Loucy (cell line): ENCODE results near the gene EGLN1.

Source experiments
- H2AFZ ChIP-seq: fragments of 200-600 bp; sonication (generic); 2 replicates; pipeline ENCODE4 v1.6.0; 2016; ENCODE audit warnings: antibody characterized with exemption, mild to moderate bottlenecking, low read length, moderate library complexity
- H3F3A ChIP-seq: fragments of 200-600 bp; 2 replicates; pipeline ENCODE4 v1.6.0; 2016; ENCODE audit warnings: antibody characterized with exemption, low read depth, mild to moderate bottlenecking
- H3K27me3 ChIP-seq: fragments of 200-600 bp; sonication (generic); 2 replicates; pipeline ENCODE4 v1.6.1; 2014; ENCODE audit warnings: low read length, mild to moderate bottlenecking; ENCODE audit not compliant: insufficient read depth, poor library complexity, severe bottlenecking
- H3K36me3 ChIP-seq: fragments of 200-600 bp; sonication (generic); 2 replicates; pipeline ENCODE4 v1.6.1; 2016; ENCODE audit warnings: low read length; ENCODE audit not compliant: insufficient read depth
- H3K4me1 ChIP-seq: fragments of 200-600 bp; sonication (generic); 2 replicates; pipeline ENCODE4 v1.5.1; 2014; ENCODE audit warnings: low read length, mild to moderate bottlenecking; ENCODE audit not compliant: insufficient read depth, poor library complexity, severe bottlenecking
- H3K4me2 ChIP-seq: fragments of 200-600 bp; sonication (generic); 2 replicates; pipeline ENCODE4 v1.6.0; 2014; ENCODE audit warnings: antibody characterized with exemption, low read length, low read depth, mild to moderate bottlenecking; ENCODE audit not compliant: poor library complexity, severe bottlenecking
- H3K4me3 ChIP-seq: fragments of 200-600 bp; sonication (generic); 2 replicates; pipeline ENCODE4 v1.5.1; 2014; ENCODE audit warnings: low read length, mild to moderate bottlenecking, mixed read lengths; ENCODE audit not compliant: poor library complexity, severe bottlenecking
- H3K79me2 ChIP-seq: fragments of 200-600 bp; sonication (generic); 2 replicates; pipeline ENCODE4 v1.6.1; 2014; ENCODE audit warnings: low read length; ENCODE audit not compliant: insufficient read depth
- H3K9ac ChIP-seq: fragments of 200-600 bp; sonication (generic); 2 replicates; pipeline ENCODE4 v1.6.0; 2014; ENCODE audit warnings: mild to moderate bottlenecking, low read depth, low read length, moderate library complexity; ENCODE audit not compliant: poor library complexity, severe bottlenecking
- H3K9me2 ChIP-seq: fragments of 200-600 bp; sonication (generic); replicated peaks from 2 replicates; pipeline ENCODE4 v1.6.1; 2016; ENCODE audit warnings: low read depth, low read length, mixed read lengths
- H3K9me3 ChIP-seq: fragments of 200-600 bp; sonication (generic); 2 replicates; pipeline ENCODE4 v1.6.1; 2014; ENCODE audit warnings: mild to moderate bottlenecking, antibody characterized with exemption, low read length, low read depth; ENCODE audit not compliant: insufficient read depth
- H4K20me1 ChIP-seq: fragments of 200-600 bp; sonication (generic); 2 replicates; pipeline ENCODE4 v1.6.0; 2014; ENCODE audit warnings: antibody characterized with exemption, low read length, mild to moderate bottlenecking; ENCODE audit not compliant: insufficient read depth, poor library complexity, severe bottlenecking
- CTCF ChIP-seq: fragments of 200-600 bp; sonication (generic); conservative IDR thresholded peaks from 2 replicates; pipeline ENCODE4 v1.5.1; 2014; ENCODE audit warnings: mild to moderate bottlenecking, antibody characterized with exemption, low read length
- EZH2phosphoT487 ChIP-seq: fragments of 200-600 bp; IDR thresholded peaks from 2 replicates; pipeline ENCODE4 v1.6.1; 2018; ENCODE audit warnings: antibody characterized with exemption, mild to moderate bottlenecking, moderate library complexity, borderline replicate concordance

The EGLN1 gene

GRCh38 chr1:231397886-231398671 lies 24.0 kb downstream of the EGLN1 start:
- Histone ChIP-seq H3K4me1 (no peaks in the 10 kb centered on the region), H3K79me2 (no peaks in the 10 kb centered on the region)

GRCh38 chr1:231396643-231397042 lies 25.4 kb downstream of the EGLN1 start:
- no peaks in the 10 kb centered on the region for H3K36me3 ChIP-seq
- H3K4me1 ChIP-seq: no peaks in the 10 kb centered on the region
- H4K20me1 ChIP-seq: no peaks in the 10 kb centered on the region
- no peaks in the 10 kb centered on the region for H3K79me2 ChIP-seq
- no peak overlapping the region for H3K9ac ChIP-seq
- no peaks in the 10 kb centered on the region for H3K27me3 ChIP-seq
- no peak overlapping the region for H3K4me3 ChIP-seq
- H3F3A ChIP-seq: no peaks in the 10 kb centered on the region
- no peaks in the 10 kb centered on the region for H3K9me2 ChIP-seq
- TF ChIP-seq EZH2phosphoT487 (no peak), CTCF (no peak)
- no peaks in the 10 kb centered on the region for H3K9me3 ChIP-seq
- H2AFZ ChIP-seq: no peak overlapping the region
- H3K4me2 ChIP-seq: no peak overlapping the region

More at GRCh38 chr1:231397886-231398671, 24.0 kb downstream of the EGLN1 start:
- Histone ChIP-seq H3K36me3 (no peaks in the 10 kb centered on the region), H2AFZ (no peak overlapping the region), H3K9me3 (no peaks in the 10 kb centered on the region), H3K4me3 (no peak overlapping the region), H3K27me3 (no peaks in the 10 kb centered on the region), H3F3A (no peaks in the 10 kb centered on the region), H3K4me2 (no peak overlapping the region), H3K9me2 (no peaks in the 10 kb centered on the region), H4K20me1 (no peaks in the 10 kb centered on the region), H3K9ac (no peak overlapping the region)
- no peak for TF ChIP-seq EZH2phosphoT487
- no peak for TF ChIP-seq CTCF

- Histone ChIP-seq H3K27me3 (no peaks in the 10 kb centered on the region), H3K4me2 (no peak overlapping the region), H3K36me3 (no peaks in the 10 kb centered on the region), H3K4me1 (no peaks in the 10 kb centered on the region), H3K9ac (no peak overlapping the region), H2AFZ (no peak overlapping the region), H3K4me3 (no peak overlapping the region), H3F3A (no peaks in the 10 kb centered on the region), H3K9me3 (no peaks in the 10 kb centered on the region), H4K20me1 (no peaks in the 10 kb centered on the region), H3K79me2 (no peaks in the 10 kb centered on the region), H3K9me2 (no peaks in the 10 kb centered on the region)
- TF ChIP-seq EZH2phosphoT487: no peak
- TF ChIP-seq CTCF: no peak
These were observed 26.1 kb downstream of the EGLN1 start for GRCh38 chr1:231395998-231396390.
